ENCODE measurements around the gene TRAPPC5.

The TRAPPC5 gene

GRCh38 chr19:7677669-7678311 lies 2.8 kb upstream of the TRAPPC5 start:
- DNase-seq = no peak

- no peak for DNase-seq
Observed at GRCh38 chr19:7678971-7679751, 1.5 kb upstream of the TRAPPC5 start.

GRCh38 chr19:7679771-7680605 lies 645 bp upstream of the TRAPPC5 start:
- DNase-seq = no peak

GRCh38 chr19:7681340-7682174 lies 924 bp downstream of the TRAPPC5 start:
- no peak for DNase-seq

- DNase-seq = no peak
Observed at GRCh38 chr19:7682175-7682855, 1.7 kb downstream of the TRAPPC5 start.

GRCh38 chr19:7685546-7686445 lies 5.2 kb downstream of the TRAPPC5 start:
- no peak for DNase-seq

- no peak for DNase-seq
Observed at GRCh38 chr19:7687177-7687576, 6.5 kb downstream of the TRAPPC5 start.

- DNase-seq = no peak
Observed at GRCh38 chr19:7689165-7689564, 8.5 kb downstream of the TRAPPC5 start.

GRCh38 chr19:7690779-7691258 lies 10.2 kb downstream of the TRAPPC5 start:
- no peak for DNase-seq

- DNase-seq = no peak
Observed at GRCh38 chr19:7691497-7691896, 10.9 kb downstream of the TRAPPC5 start.

GRCh38 chr19:7692417-7693088 lies 11.9 kb downstream of the TRAPPC5 start:
- no peak for DNase-seq

GRCh38 chr19:7694499-7694898 lies 13.9 kb downstream of the TRAPPC5 start:
- DNase-seq = no peak

GRCh38 chr19:7697721-7698287 lies 17.2 kb downstream of the TRAPPC5 start:
- DNase-seq = no peak

GRCh38 chr19:7698583-7698982 lies 17.9 kb downstream of the TRAPPC5 start:
- DNase-seq = no peak

- DNase-seq = no peak
Observed at GRCh38 chr19:7699003-7699402, 18.4 kb downstream of the TRAPPC5 start.

GRCh38 chr19:7699417-7700401 lies 19.1 kb downstream of the TRAPPC5 start:
- DNase-seq = no peak

- DNase-seq = no peak
Observed at GRCh38 chr19:7701049-7701653, 20.5 kb downstream of the TRAPPC5 start.
